Sciatic nerve (tissue), 2 donors: ENCODE results near the gene OR10R2. TPM values are rescaled to one million over a fixed set of nuclear protein-coding genes. Genes with fewer than 3 reads are reported as not detected.

Experiments
- ATAC-seq: fragments of 200-7000 bp; cut with Tn5 transposase; one replicate; pipeline ENCODE4 v1.9.1; 2020; ENCODE audit warnings: mild to moderate bottlenecking, moderate library complexity
- DNase-seq: peaks from one replicate; pipeline ENCODE4 v3.0.0-alpha.2; 2020; ENCODE audit warnings: low spot score
- intact Hi-C: fragments of 100-400 bp; cut with DNase I; formaldehyde crosslinking; loops from one replicate; pipeline ENCODE4 v1.14.2; 2022
- total RNA-seq: library from RNA; stranded (reverse); fragmentation: NEBNext Ultra II Directional; extraction: Animal tissue kit (Norgen Biotek cat#: 25700); gene quantifications from one replicate; pipeline ENCODE4 v1.2.1, GENCODE V29; 2021
- donor health status: DM: no; HTN: no; CAD: no.
- donor health status: DM: no; HTN: no; CAD: no.

OR10R2 gene
- total RNA-seq, 1 donor from 2014 or later = not detected

- ATAC-seq = no peak
- intact Hi-C loops = no loop called here
- DNase-seq = no peak
Measured at GRCh38 chr1:158520955-158521665, 49.1 kb downstream of the OR10R2 start.

- intact Hi-C loops = no loop called here
- DNase-seq = no peak
- no peak for ATAC-seq
Measured at GRCh38 chr1:158521666-158522058, 49.6 kb downstream of the OR10R2 start.

DNA sequence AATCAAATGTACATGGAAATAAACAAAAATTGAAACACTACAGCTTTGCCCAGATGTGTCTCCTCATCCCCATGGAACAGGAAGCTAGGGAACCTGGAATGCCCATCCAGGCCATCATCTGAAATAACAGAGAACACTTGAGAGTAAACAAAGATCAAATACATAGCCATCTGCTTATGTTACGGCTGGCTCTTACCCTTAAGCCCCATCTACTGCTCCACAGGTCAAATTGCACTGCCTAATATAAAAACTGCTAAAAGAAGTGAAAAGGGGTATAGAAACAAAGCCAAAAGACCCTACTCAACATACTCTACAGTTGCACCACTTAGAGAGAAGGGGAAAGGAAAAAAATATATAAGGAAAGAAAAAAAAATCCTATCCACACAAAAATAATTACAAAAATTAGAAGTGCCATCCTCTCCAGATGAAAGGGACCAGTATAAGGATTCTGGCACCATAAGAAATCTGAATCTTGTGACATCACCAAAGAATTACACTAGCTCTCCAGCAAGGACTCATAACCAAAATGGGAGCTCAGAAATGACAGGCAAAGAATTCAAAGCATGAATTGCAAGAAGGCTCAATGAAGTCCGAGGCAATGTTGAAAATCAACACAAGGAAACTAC, 55.3 kb downstream of the OR10R2 start:
- intact Hi-C loops = no loop called here
- no peak for ATAC-seq
- no peak for DNase-seq

Other genes starting within 250 kb of the OR10R2 start
- not detected for gene CD1A, start 217.8 kb upstream of the OR10R2 start, total RNA-seq
- 1.1 TPM for gene CD1C, start 182.3 kb upstream of the OR10R2 start, total RNA-seq
- gene CD1B, start 140.7 kb upstream of the OR10R2 start, total RNA-seq = not detected
- gene CD1E, start 118.3 kb upstream of the OR10R2 start, total RNA-seq = not detected
- not detected for gene OR10T2, start 72.8 kb upstream of the OR10R2 start, total RNA-seq
- not detected for gene OR10K2, start 46.0 kb upstream of the OR10R2 start, total RNA-seq
- not detected for gene OR10K1, start 10.4 kb upstream of the OR10R2 start, total RNA-seq
- gene OR6Y1, start 82.2 kb downstream of the OR10R2 start, total RNA-seq = not detected
- not detected for gene OR6P1, start 98.4 kb downstream of the OR10R2 start, total RNA-seq
- gene OR10X1, start 107.7 kb downstream of the OR10R2 start, total RNA-seq = not detected
- gene OR10Z1, start 133.0 kb downstream of the OR10R2 start, total RNA-seq = not detected
- gene SPTA1, start 214.5 kb downstream of the OR10R2 start, total RNA-seq = 3.8 TPM
- not detected for gene OR6K2, start 228.4 kb downstream of the OR10R2 start, total RNA-seq
- gene OR6K3, start 248.5 kb downstream of the OR10R2 start, total RNA-seq = not detected